Dendritic cell treated with granulocyte-macrophage colony-stimulating factor and Interleukin-4, amounts not matched to agents 40 ng/mL and 50 ng/mL, for 4 days (primary cell): ENCODE measurements around the gene THAP8.

Experiments
- H3K27ac Mint-ChIP-seq: one replicate; pipeline ENCODE4 v1.8.0; 2022; ENCODE audit warnings: mild to moderate bottlenecking, mixed read lengths
- H3K27me3 Mint-ChIP-seq: one replicate; pipeline ENCODE4 v1.8.0; 2022; ENCODE audit warnings: mild to moderate bottlenecking, mixed read lengths
- H3K36me3 Mint-ChIP-seq: one replicate; pipeline ENCODE4 v1.8.0; 2022; ENCODE audit warnings: low read depth, mixed read lengths
- H3K4me1 Mint-ChIP-seq: one replicate; pipeline ENCODE4 v1.8.0; 2022; ENCODE audit warnings: low read depth, mixed read lengths
- H3K4me3 Mint-ChIP-seq: one replicate; pipeline ENCODE4 v1.8.0; 2022; ENCODE audit warnings: mild to moderate bottlenecking, moderate library complexity, mixed read lengths
- H3K9me3 Mint-ChIP-seq: one replicate; pipeline ENCODE4 v1.8.0; 2022; ENCODE audit warnings: mixed read lengths
- intact Hi-C: fragments of 100-400 bp; cut with micrococcal nuclease; formaldehyde crosslinking; loops from one replicate; pipeline ENCODE4 v1.15.0; 2022

Gene THAP8

GRCh38 chr19:36008336-36008978 lies 45.6 kb downstream of the THAP8 start, which contains the start of gene SYNE4:
Gene SYNE4 (minus strand): TSS chr19:36008813. CDS start chr19:36008681, 132 bp downstream.
- intact Hi-C loops = no loop called here
- H3K27ac Mint-ChIP-seq = peak within 1 kb of the TSS; percentile 18
- H3K4me3 Mint-ChIP-seq = peak within 1 kb of the TSS; percentile 56
- no peaks in the 10 kb centered on the region for H3K9me3 Mint-ChIP-seq
- H3K36me3 Mint-ChIP-seq = peaks cover 23% of the 10 kb centered on the region
- peaks cover 27% of the 10 kb centered on the region for H3K4me1 Mint-ChIP-seq
- H3K27me3 Mint-ChIP-seq = peaks cover 19% of the 10 kb centered on the region

- H3K27ac Mint-ChIP-seq = no peak overlapping the region
- H3K9me3 Mint-ChIP-seq = no peaks in the 10 kb centered on the region
- peaks cover 19% of the 10 kb centered on the region for H3K27me3 Mint-ChIP-seq
- peaks cover 20% of the 10 kb centered on the region for H3K4me1 Mint-ChIP-seq
- H3K4me3 Mint-ChIP-seq = no peak overlapping the region
- intact Hi-C loops = no loop called here
- H3K36me3 Mint-ChIP-seq = peaks cover 33% of the 10 kb centered on the region
These were observed 47.1 kb downstream of the THAP8 start for GRCh38 chr19:36006955-36007354.

- Mint-ChIP-seq H3K4me1 (peaks cover 9% of the 10 kb centered on the region), H3K36me3 (peaks cover 56% of the 10 kb centered on the region), H3K27me3 (peaks cover under 1% of the 10 kb centered on the region), H3K9me3 (no peaks in the 10 kb centered on the region), H3K27ac (no peak overlapping the region), H3K4me3 (no peak overlapping the region)
- intact Hi-C loops = no loop called here
These were observed 50.8 kb downstream of the THAP8 start for GRCh38 chr19:36003284-36003683.

GRCh38 chr19:36001605-36002004 lies 52.5 kb downstream of the THAP8 start:
- intact Hi-C loops = no loop called here
- Mint-ChIP-seq H3K9me3 (no peaks in the 10 kb centered on the region), H3K4me1 (peaks cover 19% of the 10 kb centered on the region), H3K27me3 (no peaks in the 10 kb centered on the region), H3K36me3 (peaks cover 66% of the 10 kb centered on the region), H3K4me3 (no peak overlapping the region), H3K27ac (no peak overlapping the region)

GRCh38 chr19:35996777-35997176 lies 57.3 kb downstream of the THAP8 start:
- H3K4me1 Mint-ChIP-seq = peaks cover 45% of the 10 kb centered on the region

GRCh38 chr19:35995048-35995993 lies 58.8 kb downstream of the THAP8 start, which contains the start of gene SDHAF1:
Gene SDHAF1 (plus strand): TSS chr19:35995188. CDS start chr19:35995275, 87 bp downstream.
- H3K4me1 Mint-ChIP-seq = peaks cover 52% of the 10 kb centered on the region
- no peaks in the 10 kb centered on the region for H3K27me3 Mint-ChIP-seq
- intact Hi-C loops = loop anchor here (5.0 kb wide), 1 partner anchor 57 kb away; the partner anchor contains the start of genes THAP8 and WDR62
- peaks cover 6% of the 10 kb centered on the region for H3K9me3 Mint-ChIP-seq
- peaks cover 39% of the 10 kb centered on the region for H3K36me3 Mint-ChIP-seq
- peak within 1 kb of the TSS; percentile 84 for H3K4me3 Mint-ChIP-seq
- peak within 1 kb of the TSS; percentile 86 for H3K27ac Mint-ChIP-seq

More at GRCh38 chr19:35996777-35997176, 57.3 kb downstream of the THAP8 start:
- Mint-ChIP-seq H3K4me3 (peak overlapping the region; percentile 84), H3K27ac (no peak overlapping the region), H3K36me3 (peaks cover 52% of the 10 kb centered on the region), H3K27me3 (no peaks in the 10 kb centered on the region), H3K9me3 (no peaks in the 10 kb centered on the region)
- intact Hi-C loops = loop anchor here (5.0 kb wide), 1 partner anchor 56 kb away; the partner anchor contains the start of genes THAP8 and WDR62

- H3K4me3 Mint-ChIP-seq = peak overlapping the region; percentile 84
- peak overlapping the region; percentile 86 for H3K27ac Mint-ChIP-seq
- H3K9me3 Mint-ChIP-seq = peaks cover 6% of the 10 kb centered on the region
- intact Hi-C loops = loop anchor here (5.0 kb wide), 1 partner anchor 37 kb away; no protein-coding TSS in a partner anchor
- H3K36me3 Mint-ChIP-seq = peaks cover 29% of the 10 kb centered on the region
- peaks cover 54% of the 10 kb centered on the region for H3K4me1 Mint-ChIP-seq
- H3K27me3 Mint-ChIP-seq = no peaks in the 10 kb centered on the region
These were observed 60.0 kb downstream of the THAP8 start for GRCh38 chr19:35993923-35994598.

GRCh38 chr19:35992907-35993765 lies 60.9 kb downstream of the THAP8 start:
- H3K9me3 Mint-ChIP-seq = peaks cover 6% of the 10 kb centered on the region
- intact Hi-C loops = loop anchor here (5.0 kb wide), 1 partner anchor 36 kb away; no protein-coding TSS in a partner anchor
- H3K27ac Mint-ChIP-seq = peak overlapping the region; percentile 17
- H3K36me3 Mint-ChIP-seq = peaks cover 20% of the 10 kb centered on the region
- no peak overlapping the region for H3K4me3 Mint-ChIP-seq
- H3K27me3 Mint-ChIP-seq = no peaks in the 10 kb centered on the region
- peaks cover 50% of the 10 kb centered on the region for H3K4me1 Mint-ChIP-seq

- intact Hi-C loops = loop anchor here (5.0 kb wide), 1 partner anchor 35 kb away; no protein-coding TSS in a partner anchor
- H3K27me3 Mint-ChIP-seq = peaks cover 3% of the 10 kb centered on the region
- no peak overlapping the region for H3K27ac Mint-ChIP-seq
- H3K9me3 Mint-ChIP-seq = peaks cover 6% of the 10 kb centered on the region
- H3K4me1 Mint-ChIP-seq = peaks cover 49% of the 10 kb centered on the region
- H3K4me3 Mint-ChIP-seq = no peak overlapping the region
- H3K36me3 Mint-ChIP-seq = peaks cover 7% of the 10 kb centered on the region
These were observed 62.2 kb downstream of the THAP8 start for GRCh38 chr19:35991731-35992450.

- intact Hi-C loops = loop anchor here (5.0 kb wide), 1 partner anchor 34 kb away; no protein-coding TSS in a partner anchor
- H3K27ac Mint-ChIP-seq = no peak overlapping the region
- no peak overlapping the region for H3K4me3 Mint-ChIP-seq
- no peaks in the 10 kb centered on the region for H3K36me3 Mint-ChIP-seq
- H3K4me1 Mint-ChIP-seq = peaks cover 48% of the 10 kb centered on the region
- H3K9me3 Mint-ChIP-seq = peaks cover 6% of the 10 kb centered on the region
- peaks cover 4% of the 10 kb centered on the region for H3K27me3 Mint-ChIP-seq
These were observed 63.0 kb downstream of the THAP8 start for GRCh38 chr19:35990771-35991730.

GRCh38 chr19:35990156-35990555 lies 63.9 kb downstream of the THAP8 start:
- peaks cover 41% of the 10 kb centered on the region for H3K4me1 Mint-ChIP-seq
- no peak overlapping the region for H3K4me3 Mint-ChIP-seq
- H3K27me3 Mint-ChIP-seq = peaks cover 11% of the 10 kb centered on the region
- H3K36me3 Mint-ChIP-seq = no peaks in the 10 kb centered on the region
- intact Hi-C loops = loop anchor here (5.0 kb wide), 1 partner anchor 33 kb away; no protein-coding TSS in a partner anchor
- H3K9me3 Mint-ChIP-seq = peaks cover 6% of the 10 kb centered on the region
- H3K27ac Mint-ChIP-seq = no peak overlapping the region
